Esophagus muscularis mucosa (tissue), 4 donors: ENCODE results near the gene USP12.

Experiments used
- CTCF ChIP-seq, 3 experiments: fragments of 200-600 bp in 2 of 3; fragments of 450-650 bp in 1 of 3; sonication (generic) in 2 of 3; IDR thresholded peaks; one replicate each; pipeline ENCODE4 v1.5.1; 2017 to 2019; ENCODE audit warnings: antibody characterized with exemption in 3 of 3, mild to moderate bottlenecking in 2 of 3, moderate library complexity in 1 of 3
- EP300 ChIP-seq: sonication (generic); formaldehyde crosslinking; IDR thresholded peaks from one replicate; pipeline ENCODE4 v1.6.1; 2017; ENCODE audit warnings: antibody characterized with exemption
- POLR2A ChIP-seq: fragments of 450-650 bp; IDR thresholded peaks from one replicate; pipeline ENCODE4 v1.6.1; 2017; ENCODE audit warnings: antibody characterized with exemption, moderate library complexity, mild to moderate bottlenecking, low read depth

DNA sequence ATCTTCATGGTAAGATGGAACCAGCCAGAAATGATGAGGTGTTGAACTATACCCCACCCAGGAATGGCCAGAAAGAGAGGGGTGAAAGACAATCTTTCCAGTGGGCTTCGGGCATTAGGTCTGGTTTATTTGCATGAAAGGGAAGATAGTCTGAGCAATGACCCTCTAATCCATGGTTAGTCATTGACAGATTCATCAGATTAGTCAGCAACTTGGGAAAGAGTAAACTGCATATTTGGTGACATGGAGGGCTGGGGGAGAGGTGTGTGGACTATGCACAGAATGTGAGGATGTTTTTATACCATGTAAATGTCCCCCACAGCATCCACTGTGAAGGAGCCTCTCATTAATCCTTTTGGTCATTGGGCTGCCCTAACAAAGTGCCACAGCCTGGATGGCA is 30.1 kb upstream of the USP12 start:
- no peak for TF ChIP-seq CTCF (IDR thresholded peaks at IDR 0.05)
- no peak for TF ChIP-seq POLR2A
- no peak for TF ChIP-seq EP300
